ENCODE measurements around the gene PABPC1L2A. TPM values are rescaled to one million over a fixed set of nuclear protein-coding genes. Genes with fewer than 3 reads are reported as not detected.
"Not testable (repeated sequence)": the region's sequence is repeated elsewhere in the genome, so short reads cannot be mapped to it uniquely, and the experiment has no call there.

PABPC1L2A gene
- total RNA-seq: not detected

DNA sequence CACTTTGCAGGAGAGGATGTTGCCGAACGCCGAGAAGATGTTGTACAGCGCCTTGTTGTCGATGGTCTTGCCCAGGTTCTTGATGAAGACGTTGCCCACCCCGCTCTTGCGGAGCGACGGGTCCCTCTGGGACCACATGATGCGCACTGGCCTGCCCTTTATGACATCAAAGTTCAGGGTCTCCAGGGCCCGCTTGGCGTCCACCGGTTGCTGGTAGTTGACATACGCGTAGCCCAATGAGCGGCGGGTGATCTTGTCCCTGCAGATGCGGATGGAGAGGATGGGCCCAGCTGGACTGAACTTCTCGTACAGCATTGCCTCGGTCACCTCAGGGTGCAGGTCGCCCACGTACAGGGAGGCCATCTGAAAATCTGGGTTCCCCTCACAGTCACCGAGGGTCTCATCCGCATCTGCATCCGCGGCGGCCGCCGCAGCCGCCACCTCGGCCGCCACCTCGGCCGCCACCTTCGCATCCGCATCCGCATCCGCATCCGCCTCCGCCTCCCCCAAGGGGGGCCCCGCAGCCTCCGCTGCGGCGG, at the start of gene PABPC1L2A:
Gene PABPC1L2A, minus strand, starts transcription at position 489 of the 539 bp plus-strand sequence. Its CDS starts 126 bp downstream, at position 363.
- H3K27ac Mint-ChIP-seq; H3K4me3 Mint-ChIP-seq; H3K27me3 Mint-ChIP-seq; H3K36me3 Mint-ChIP-seq (ENCODE audit: low read depth); POLR2A ChIA-PET; CTCF ChIA-PET; DNase-seq; H3K9me3 Mint-ChIP-seq; H3K4me1 Mint-ChIP-seq: not testable (repeated sequence)

DNA sequence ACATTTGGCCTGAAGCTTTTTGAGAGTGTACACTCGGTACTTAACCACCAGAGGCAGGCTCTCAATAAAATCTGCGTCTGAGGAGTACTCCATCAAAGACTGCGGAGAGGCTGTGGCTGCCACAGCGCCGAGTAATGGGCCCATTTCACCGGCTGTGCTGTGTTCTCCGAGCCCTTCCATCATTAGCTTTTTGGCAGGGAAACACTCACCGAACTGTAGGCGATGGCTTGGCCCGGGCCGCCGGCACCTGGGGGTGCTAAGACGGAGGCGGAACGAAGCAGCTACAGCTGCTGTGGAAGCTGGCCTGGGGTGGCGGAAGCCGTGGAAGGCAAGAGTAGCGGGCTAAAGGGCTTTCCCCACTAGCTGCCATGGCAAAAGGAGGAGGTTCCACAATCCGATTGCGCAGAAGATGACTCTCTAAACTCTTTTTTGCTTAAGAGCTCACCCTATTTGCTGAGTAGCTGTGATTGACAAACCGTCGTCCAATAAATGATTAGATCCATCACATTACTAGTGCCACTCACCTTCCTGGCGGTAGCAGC, 48.5 kb upstream of the PABPC1L2A start:
- no peaks in the 10 kb centered on the region for H3K36me3 Mint-ChIP-seq (ENCODE audit: low read depth)
- no peak overlapping the region for H3K4me3 Mint-ChIP-seq
- ChIA-PET CTCF (no interaction called here), POLR2A (no interaction called here)
- H3K4me1 Mint-ChIP-seq: no peaks in the 10 kb centered on the region
- no peak for DNase-seq
- no peaks in the 10 kb centered on the region for H3K27me3 Mint-ChIP-seq
- H3K27ac Mint-ChIP-seq: no peak overlapping the region
- no peaks in the 10 kb centered on the region for H3K9me3 Mint-ChIP-seq

DNA sequence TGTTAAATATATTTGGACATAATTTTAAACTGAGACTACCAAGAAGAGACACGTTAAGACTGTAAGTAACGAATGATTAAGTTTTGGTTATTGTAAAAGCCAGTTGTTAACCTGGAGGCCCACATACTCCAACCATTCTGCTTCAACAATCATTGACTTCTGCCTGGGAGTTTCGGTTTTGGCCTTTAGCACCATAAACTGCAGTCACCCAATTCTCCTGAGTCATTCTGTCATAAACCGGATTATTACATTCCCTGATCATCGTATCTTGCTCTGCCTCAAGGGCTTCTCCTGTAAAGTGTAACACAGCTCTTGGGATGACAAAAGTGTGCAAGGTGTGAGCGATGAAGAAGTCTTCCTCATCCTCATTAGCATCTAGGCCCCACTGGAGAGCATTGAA, 46.9 kb upstream of the PABPC1L2A start:
- Mint-ChIP-seq H3K27ac (no peak overlapping the region), H3K9me3 (no peaks in the 10 kb centered on the region), H3K4me3 (no peak overlapping the region), H3K4me1 (no peaks in the 10 kb centered on the region), H3K27me3 (no peaks in the 10 kb centered on the region), H3K36me3 (ENCODE audit: low read depth) (no peaks in the 10 kb centered on the region)
- CTCF ChIA-PET: no interaction called here
- DNase-seq: no peak
- POLR2A ChIA-PET: no interaction called here

DNA sequence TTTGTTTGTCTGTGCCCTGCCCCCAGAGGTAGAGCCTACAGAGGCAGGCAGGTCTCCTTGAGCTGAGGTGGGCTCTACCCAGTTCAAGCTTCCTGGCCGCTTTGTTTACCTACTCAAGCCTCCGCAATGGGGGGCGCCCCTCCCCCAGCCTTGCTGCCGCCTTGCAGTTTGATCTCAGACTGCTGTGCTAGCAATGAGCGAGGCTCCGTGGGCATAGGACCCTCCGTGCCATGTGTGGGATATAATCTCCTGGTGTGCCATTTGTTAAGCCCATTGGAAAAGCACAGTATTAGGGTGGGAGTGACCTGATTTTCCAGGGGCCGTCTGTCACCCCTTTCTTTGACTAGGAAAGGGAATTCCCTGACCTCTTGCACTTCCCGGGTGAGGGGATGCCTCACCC, 20.2 kb upstream of the PABPC1L2A start:
- H3K27ac Mint-ChIP-seq; CTCF ChIA-PET; H3K9me3 Mint-ChIP-seq; DNase-seq; H3K4me1 Mint-ChIP-seq; H3K36me3 Mint-ChIP-seq (ENCODE audit: low read depth); H3K4me3 Mint-ChIP-seq; H3K27me3 Mint-ChIP-seq; POLR2A ChIA-PET: not testable (repeated sequence)

DNA sequence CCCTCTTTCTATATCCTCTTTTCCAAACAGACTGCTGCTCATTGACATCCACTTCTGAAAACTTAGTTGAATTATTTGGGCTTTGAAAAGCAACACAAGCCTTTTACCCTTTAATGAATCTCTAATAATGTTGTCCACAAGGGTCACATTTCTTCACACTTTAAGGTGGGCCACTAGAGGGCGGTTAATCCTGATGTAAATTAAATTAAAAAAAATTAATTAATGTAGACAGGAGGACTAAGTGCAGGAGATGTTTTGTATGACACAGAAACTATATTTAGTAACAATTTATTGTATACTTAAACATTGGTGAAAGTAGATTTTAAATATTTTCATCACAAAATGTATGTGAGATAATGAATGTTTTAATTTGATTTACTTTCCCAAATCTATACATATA, 7.5 kb upstream of the PABPC1L2A start:
- H3K4me3 Mint-ChIP-seq; H3K9me3 Mint-ChIP-seq; H3K27ac Mint-ChIP-seq; CTCF ChIA-PET; DNase-seq; H3K27me3 Mint-ChIP-seq; H3K36me3 Mint-ChIP-seq (ENCODE audit: low read depth); H3K4me1 Mint-ChIP-seq; POLR2A ChIA-PET: not testable (repeated sequence)

DNA sequence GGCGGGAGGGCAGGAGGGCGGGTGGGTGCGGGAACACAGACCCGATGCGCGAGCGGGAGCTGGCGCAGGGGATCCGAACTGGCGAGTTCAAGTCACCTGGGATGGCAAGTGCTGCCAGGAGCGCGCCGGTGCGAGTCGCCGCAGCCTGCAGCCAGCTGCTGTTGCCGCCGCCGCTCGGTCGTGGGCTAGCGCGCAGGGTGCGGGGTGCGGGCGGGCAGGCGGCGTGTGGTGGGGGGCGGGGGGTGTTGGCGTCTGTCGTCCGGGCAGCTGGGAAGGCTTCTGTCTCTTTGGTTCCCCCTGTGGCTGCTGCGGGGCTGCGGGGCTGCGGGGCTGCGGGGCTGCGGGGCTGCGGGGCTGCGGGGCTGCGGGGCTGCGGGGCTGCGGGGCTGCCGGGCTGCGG, 572 bp upstream of the PABPC1L2A start:
- H3K4me1 Mint-ChIP-seq; CTCF ChIA-PET; H3K36me3 Mint-ChIP-seq (ENCODE audit: low read depth); H3K4me3 Mint-ChIP-seq; H3K27ac Mint-ChIP-seq; POLR2A ChIA-PET; H3K9me3 Mint-ChIP-seq; H3K27me3 Mint-ChIP-seq; DNase-seq: not testable (repeated sequence)

DNA sequence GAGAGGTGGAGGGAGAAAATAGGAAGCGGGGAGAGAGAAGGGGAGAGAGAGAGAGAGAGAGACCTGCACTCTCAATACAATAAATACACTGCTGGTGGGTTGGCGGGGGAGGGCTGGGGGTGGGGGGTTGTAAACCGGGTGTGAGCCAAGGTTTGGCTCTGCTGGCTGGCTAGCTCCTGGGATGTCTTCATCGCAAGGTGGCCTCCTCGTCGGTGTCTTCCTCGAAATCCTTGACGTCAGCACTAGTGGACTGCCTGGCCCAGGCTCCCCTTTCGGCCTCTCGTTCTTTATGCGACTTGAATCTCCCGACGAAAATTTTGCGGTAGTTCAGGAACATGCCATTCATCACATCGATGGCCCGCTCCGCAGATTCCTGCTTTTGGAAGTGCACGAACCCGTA, 715 bp downstream of the PABPC1L2A start:
- POLR2A ChIA-PET; H3K27me3 Mint-ChIP-seq; DNase-seq; H3K9me3 Mint-ChIP-seq; H3K4me3 Mint-ChIP-seq; H3K4me1 Mint-ChIP-seq; CTCF ChIA-PET; H3K36me3 Mint-ChIP-seq (ENCODE audit: low read depth); H3K27ac Mint-ChIP-seq: not testable (repeated sequence)

DNA sequence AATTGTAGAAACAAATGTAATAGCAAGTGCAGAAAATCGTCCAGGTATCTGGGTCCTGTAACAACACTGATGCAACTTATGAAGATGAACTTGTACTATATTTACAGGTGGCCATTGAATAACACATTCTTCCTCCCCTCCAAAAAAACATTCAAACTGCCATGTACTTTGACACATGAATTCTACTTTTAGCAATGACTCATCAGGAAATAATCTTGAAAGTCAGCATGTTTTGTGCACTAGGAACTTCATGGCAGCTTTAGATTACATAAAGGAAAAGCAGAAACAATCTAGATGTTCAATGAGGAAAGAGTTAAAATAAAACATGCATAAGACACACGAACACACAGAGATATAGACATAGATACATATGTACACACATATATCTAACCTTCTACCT, 2.5 kb downstream of the PABPC1L2A start:
- no peaks in the 10 kb centered on the region for H3K9me3 Mint-ChIP-seq
- CTCF ChIA-PET: no interaction called here
- POLR2A ChIA-PET: no interaction called here
- no peaks in the 10 kb centered on the region for H3K4me1 Mint-ChIP-seq
- no peak for DNase-seq
- peaks cover 12% of the 10 kb centered on the region for H3K27me3 Mint-ChIP-seq
- H3K36me3 Mint-ChIP-seq (ENCODE audit: low read depth): no peaks in the 10 kb centered on the region
- H3K4me3 Mint-ChIP-seq: no peak overlapping the region
- no peak overlapping the region for H3K27ac Mint-ChIP-seq

DNA sequence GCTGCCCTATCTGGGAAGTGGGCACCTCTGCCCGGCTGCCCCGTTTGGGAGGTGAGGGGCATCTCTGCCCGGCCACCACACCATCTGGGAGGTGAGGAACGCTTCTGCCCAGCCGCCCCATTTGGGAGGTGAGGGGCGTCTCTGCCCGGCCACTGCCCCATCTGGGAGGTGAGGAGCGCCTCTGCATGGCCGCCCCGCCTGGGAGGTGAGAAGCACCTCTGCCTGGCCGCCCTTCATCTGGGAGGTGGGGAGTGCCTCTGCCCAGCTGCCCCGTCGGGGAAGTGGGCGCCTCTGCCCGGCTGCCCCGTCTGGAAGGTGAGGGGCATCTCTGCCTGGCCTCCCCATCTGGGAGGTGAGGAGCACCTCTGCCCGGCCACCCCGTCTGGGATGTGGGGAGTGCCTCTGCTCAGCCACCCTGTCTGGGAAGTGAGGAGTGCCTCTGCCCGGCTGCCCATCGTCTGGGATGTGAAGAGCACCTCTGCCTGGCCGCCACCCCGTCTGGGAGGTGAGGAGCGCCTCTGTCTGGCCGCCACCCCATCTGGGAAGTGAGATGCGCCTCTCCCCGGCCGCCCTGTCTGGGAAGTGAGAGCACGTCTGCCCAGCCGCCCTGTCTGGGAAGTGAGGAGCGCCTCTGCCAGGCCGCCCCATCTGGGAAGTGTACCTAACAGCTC, 9.8 kb downstream of the PABPC1L2A start:
- POLR2A ChIA-PET: no interaction called here

DNA sequence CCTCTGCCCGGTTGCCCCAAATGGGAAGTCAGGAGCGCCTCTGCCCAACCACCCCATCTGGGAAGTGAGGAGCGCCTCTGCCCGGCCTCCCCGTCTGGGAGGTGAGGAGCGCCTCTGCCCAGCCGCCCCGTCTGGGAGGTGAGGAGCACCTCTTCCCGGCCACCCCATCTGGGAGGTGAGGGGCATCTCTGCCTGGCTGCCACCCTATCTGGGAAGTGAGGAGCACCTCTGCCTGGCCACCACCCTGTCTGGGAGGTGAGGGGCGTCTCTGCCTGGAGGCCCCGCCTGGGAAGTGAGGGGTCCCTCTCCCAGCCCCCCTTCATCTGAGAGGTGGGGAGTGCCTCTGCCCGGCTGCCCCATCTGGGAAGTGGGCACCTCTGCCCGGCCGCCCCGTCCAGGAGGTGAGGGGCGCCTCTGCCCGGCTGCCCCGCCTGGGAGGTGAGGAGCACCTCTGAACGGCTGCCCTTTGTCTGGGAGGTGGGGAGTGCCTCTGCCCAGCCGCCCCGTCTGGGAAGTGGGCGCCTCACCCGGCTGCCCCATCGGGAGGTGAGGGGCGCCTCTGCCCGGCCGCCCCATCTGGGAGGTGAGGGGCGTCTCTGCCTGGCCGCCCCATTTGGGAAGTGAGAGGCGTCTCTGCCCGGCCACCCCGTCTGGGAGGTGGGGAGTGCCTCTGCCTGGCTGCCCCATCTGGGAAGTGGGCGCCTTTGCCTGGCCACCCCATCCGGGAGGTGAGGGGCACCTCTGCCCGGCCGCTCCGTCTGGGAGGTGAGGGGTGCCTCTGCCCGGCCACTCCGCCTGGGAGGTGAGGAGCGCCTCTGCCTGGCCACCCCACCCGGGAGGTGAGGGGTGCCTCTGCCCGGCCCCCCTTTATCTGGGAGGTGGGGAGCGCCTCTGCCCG, 10.6 kb downstream of the PABPC1L2A start:
- Mint-ChIP-seq H3K4me3 (no peak overlapping the region), H3K4me1 (no peaks in the 10 kb centered on the region), H3K36me3 (ENCODE audit: low read depth) (no peaks in the 10 kb centered on the region), H3K9me3 (no peaks in the 10 kb centered on the region), H3K27ac (no peak overlapping the region), H3K27me3 (peaks cover 3% of the 10 kb centered on the region)
- ChIA-PET CTCF (no interaction called here), POLR2A (no interaction called here)
- no peak for DNase-seq

More for the DNA sequence above, 9.8 kb downstream of the PABPC1L2A start:
- CTCF ChIA-PET: no interaction called here
- Mint-ChIP-seq H3K4me3 (no peak overlapping the region), H3K4me1 (no peaks in the 10 kb centered on the region), H3K36me3 (ENCODE audit: low read depth) (no peaks in the 10 kb centered on the region), H3K9me3 (no peaks in the 10 kb centered on the region), H3K27me3 (peaks cover 3% of the 10 kb centered on the region), H3K27ac (no peak overlapping the region)
- DNase-seq: no peak

DNA sequence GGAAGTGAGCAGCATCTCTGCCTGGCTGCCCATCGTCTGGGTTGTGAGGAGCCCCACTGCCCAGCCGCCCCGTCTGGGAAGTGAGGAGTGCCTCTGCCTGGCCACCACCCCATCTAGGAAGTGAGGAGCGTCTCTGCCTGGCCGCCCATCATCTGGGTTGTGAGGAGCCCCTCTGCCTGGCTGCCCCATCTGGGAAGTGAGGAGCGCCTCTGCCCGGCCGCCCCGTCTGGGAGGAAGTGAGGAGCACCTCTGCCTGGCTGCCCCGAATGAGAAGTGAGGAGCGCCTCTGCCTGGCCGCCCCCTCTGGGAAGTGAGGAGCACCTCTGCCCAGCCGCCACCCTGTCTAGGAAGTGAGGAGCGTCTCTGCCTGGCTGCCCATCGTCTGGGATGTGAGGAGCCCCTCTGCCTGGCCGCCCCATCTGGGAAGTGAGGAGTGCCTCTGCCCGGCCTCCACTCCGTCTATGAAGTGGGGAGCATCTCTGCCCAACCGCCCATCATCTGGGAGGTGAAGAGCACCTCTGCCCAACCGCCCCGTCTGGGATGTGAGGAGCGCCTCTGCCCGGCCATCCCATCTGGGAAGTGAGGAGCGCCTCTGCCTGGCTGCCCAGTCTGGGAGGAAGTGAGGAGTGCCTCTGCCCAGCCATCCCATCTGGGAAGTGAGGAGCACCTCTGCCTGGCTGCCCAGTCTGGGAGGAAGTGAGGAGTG, 11.4 kb downstream of the PABPC1L2A start:
- H3K4me3 Mint-ChIP-seq; H3K4me1 Mint-ChIP-seq; H3K27ac Mint-ChIP-seq; H3K36me3 Mint-ChIP-seq (ENCODE audit: low read depth); CTCF ChIA-PET; POLR2A ChIA-PET; DNase-seq; H3K27me3 Mint-ChIP-seq; H3K9me3 Mint-ChIP-seq: not testable (repeated sequence)

DNA sequence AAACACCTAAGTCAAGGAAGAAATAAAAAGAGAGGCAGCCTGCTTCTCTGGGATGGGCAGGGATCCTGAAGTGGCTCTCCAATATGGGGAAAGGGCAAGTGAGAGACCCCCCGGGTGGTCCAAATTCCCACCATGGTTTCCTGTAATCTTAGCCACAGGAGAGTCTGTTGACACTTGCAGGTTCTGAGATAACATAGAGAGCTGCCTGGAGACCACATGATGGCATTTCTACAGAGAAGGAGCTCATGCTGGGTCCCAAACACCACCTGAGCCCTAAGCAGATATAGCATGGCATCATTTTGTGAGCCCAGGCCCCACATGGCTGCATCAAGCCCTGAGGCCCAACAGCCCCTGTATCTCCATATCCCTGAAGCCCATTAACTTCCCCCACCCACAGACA, 50.4 kb downstream of the PABPC1L2A start:
- H3K36me3 Mint-ChIP-seq (ENCODE audit: low read depth): no peaks in the 10 kb centered on the region
- H3K27me3 Mint-ChIP-seq: no peaks in the 10 kb centered on the region
- ChIA-PET POLR2A (no interaction called here), CTCF (no interaction called here)
- H3K9me3 Mint-ChIP-seq: no peaks in the 10 kb centered on the region
- H3K27ac Mint-ChIP-seq: no peak overlapping the region
- no peaks in the 10 kb centered on the region for H3K4me1 Mint-ChIP-seq
- H3K4me3 Mint-ChIP-seq: no peak overlapping the region
- DNase-seq: no peak

Measured in activated CD4-positive, alpha-beta memory T cell treated with anti-CD3 and anti-CD28 coated beads, Interleukin-2, amount 10 ng/mL, durations not matched to agents 7 days and 5 days (primary cell).